CD14-positive monocyte (primary cell): ENCODE results near the gene ANXA1. TPM values are rescaled to one million over a fixed set of nuclear protein-coding genes. Genes with fewer than 3 reads are reported as not detected.

ENCODE experiments used
- DNase-seq, 3 donors: peaks; one replicate each; pipeline ENCODE4 v3.0.0-alpha.2; 2011 to 2022
- H2AFZ ChIP-seq: 2 replicates; pipeline ENCODE4 v1.6.0; 2012; ENCODE audit warnings: mild to moderate bottlenecking, low read depth, low read length, inconsistent platforms; ENCODE audit not compliant: insufficient read depth, poor library complexity, severe bottlenecking
- H3K27ac ChIP-seq, 2 donors: 1 replicate in 1 of 2; 2 replicates in 1 of 2; pipeline ENCODE4 v1.5.1; 2012 to 2013; ENCODE audit warnings: low read length in 2 of 2, control low read depth in 1 of 2, inconsistent platforms in 1 of 2, low read depth in 1 of 2, mild to moderate bottlenecking in 1 of 2
- H3K27me3 ChIP-seq, 2 donors: one replicate each; pipeline versions ENCODE4 v1.6.0 to v1.6.1; 2011 to 2013; ENCODE audit warnings: low read length in 2 of 2; ENCODE audit not compliant: control insufficient read depth in 2 of 2, insufficient read depth in 2 of 2
- H3K36me3 ChIP-seq, 2 donors: replicated peaks in 1 of 2; 1 replicate in 1 of 2; 2 replicates in 1 of 2; pipeline versions ENCODE4 v1.5.1 to v1.6.1; 2012 to 2013; ENCODE audit warnings: low read length in 2 of 2, control low read depth in 1 of 2, inconsistent platforms in 1 of 2, mild to moderate bottlenecking in 1 of 2; ENCODE audit not compliant: insufficient read depth in 2 of 2, control insufficient read depth in 1 of 2
- H3K4me1 ChIP-seq, 2 donors: 1 replicate in 1 of 2; 2 replicates in 1 of 2; pipeline versions ENCODE4 v1.5.1 to v1.6.1; 2012 to 2013; ENCODE audit warnings: low read length in 2 of 2, control low read depth in 1 of 2, inconsistent platforms in 1 of 2, mild to moderate bottlenecking in 1 of 2, moderate library complexity in 1 of 2; ENCODE audit not compliant: insufficient read depth in 2 of 2, control insufficient read depth in 1 of 2
- H3K4me2 ChIP-seq: replicated peaks from 2 replicates; pipeline ENCODE3; 2012; ENCODE audit warnings: low read length, moderate library complexity, mild to moderate bottlenecking; ENCODE audit not compliant: poor library complexity, severe bottlenecking; ENCODE audit errors: extremely low read depth
- H3K4me3 ChIP-seq, 3 experiments: fragments of 200-600 bp in 1 of 3; sonication (generic) in 1 of 3; replicated peaks in 1 of 3; 1 replicate in 2 of 3; 2 replicates in 1 of 3; pipeline ENCODE4 v1.5.1; 2011 to 2013; ENCODE audit warnings: low read length in 3 of 3, mild to moderate bottlenecking in 3 of 3, control low read depth in 2 of 3, low read depth in 2 of 3, inconsistent platforms in 1 of 3, moderate library complexity in 1 of 3
- H3K79me2 ChIP-seq: 2 replicates; pipeline ENCODE4 v1.6.0; 2012; ENCODE audit warnings: mild to moderate bottlenecking, control low read depth, inconsistent platforms, low read length, moderate library complexity; ENCODE audit not compliant: insufficient read depth
- H3K9ac ChIP-seq: 2 replicates; pipeline ENCODE4 v1.6.0; 2017; ENCODE audit warnings: low read length, mild to moderate bottlenecking; ENCODE audit not compliant: insufficient read depth, poor library complexity, severe bottlenecking
- H3K9me3 ChIP-seq, 2 donors: replicated peaks in 1 of 2; 1 replicate in 1 of 2; 2 replicates in 1 of 2; pipeline versions ENCODE4 v1.5.1 to v1.6.1; 2012 to 2013; ENCODE audit warnings: low read length in 2 of 2, control low read depth in 1 of 2; ENCODE audit not compliant: control insufficient read depth in 1 of 2, insufficient read depth in 1 of 2
- H4K20me1 ChIP-seq: 2 replicates; pipeline ENCODE4 v1.6.0; 2012; ENCODE audit warnings: mild to moderate bottlenecking, low read length, control low read depth, moderate library complexity; ENCODE audit not compliant: insufficient read depth
- H3K27ac Mint-ChIP-seq, 7 donors: one replicate each; pipeline ENCODE4 v1.8.0; 2020; ENCODE audit warnings: mild to moderate bottlenecking in 7 of 7, mixed read lengths in 7 of 7, moderate library complexity in 6 of 7, inconsistent platforms in 2 of 7
- H3K27me3 Mint-ChIP-seq, 3 donors: one replicate each; pipeline ENCODE4 v1.8.0; 2021 to 2022; ENCODE audit warnings: low read depth in 3 of 3, mild to moderate bottlenecking in 3 of 3, mixed read lengths in 3 of 3, moderate library complexity in 3 of 3, inconsistent platforms in 1 of 3
- H3K36me3 Mint-ChIP-seq, 2 donors: one replicate each; pipeline ENCODE4 v1.8.0; 2020; ENCODE audit warnings: mixed read lengths in 2 of 2, inconsistent platforms in 1 of 2, mild to moderate bottlenecking in 1 of 2
- H3K4me1 Mint-ChIP-seq: one replicate; pipeline ENCODE4 v1.8.0; 2020; ENCODE audit warnings: mild to moderate bottlenecking, mixed read lengths
- H3K4me3 Mint-ChIP-seq, 2 donors: one replicate each; pipeline ENCODE4 v1.8.0; 2020; ENCODE audit warnings: mild to moderate bottlenecking in 2 of 2, mixed read lengths in 2 of 2, moderate library complexity in 1 of 2
- H3K9me3 Mint-ChIP-seq, 7 donors: one replicate each; pipeline ENCODE4 v1.8.0; 2020 to 2022; ENCODE audit warnings: mixed read lengths in 7 of 7, mild to moderate bottlenecking in 6 of 7, moderate library complexity in 6 of 7, inconsistent platforms in 2 of 7
- CTCF ChIP-seq: fragments of 200-600 bp; IDR thresholded peaks from one replicate; pipeline ENCODE4 v1.8.0; 2022; ENCODE audit warnings: antibody characterized with exemption, mild to moderate bottlenecking
- WGBS: methylation state at CpG from one replicate; pipeline ENCODE4 v1.1.5; 2013; ENCODE audit warnings: missing lambda C conversion rate; ENCODE audit not compliant: insufficient coverage; 5-methylcytosine and 5-hydroxymethylcytosine counted together
- intact Hi-C, 2 donors: fragments of 100-400 bp; cut with micrococcal nuclease; formaldehyde crosslinking; loops; one replicate each; pipeline versions ENCODE4 v1.15.0 to v1.15.1; 2023
- polyA plus RNA-seq, 3 donors: library from polyadenylated mRNA; depleted of rRNA in 1 of 3; unstranded in 2 of 3; stranded (reverse) in 1 of 3; fragments of 300-500 nt in 2 of 3; fragments of >200 nt in 1 of 3; fragmentation: Illumina TruSeq in 2 of 3; gene quantifications; 1 replicate in 2 of 3; 2 replicates in 1 of 3; pipeline ENCODE4 v1.2.3, GENCODE V29; 2012 to 2021

Gene ANXA1
- polyA plus RNA-seq, 3 donors, result 992 to 1,546 (median 1,157) TPM

- intact Hi-C loops, result loop anchor here (2.0 to 5.0 kb wide), 2 partner anchors 16 to 39 kb away; no protein-coding TSS in a partner anchor
- peak overlapping the region; percentile 82 for H3K4me2 ChIP-seq
- H3K9ac ChIP-seq, result peak overlapping the region; percentile 70
- no peak for TF ChIP-seq CTCF
- peak overlapping the region; percentile 81 to 99 (median 89) for H3K4me3 ChIP-seq
- no peaks in the 10 kb centered on the region for H3K9me3 ChIP-seq
- peaks cover 27 to 40% of the 10 kb centered on the region in 2 donors for H3K4me1 ChIP-seq
- H3K79me2 ChIP-seq, result no peaks in the 10 kb centered on the region
- DNase-seq, result peak in 1 of 3 donors; percentile 14
- Mint-ChIP-seq H3K4me3 (peak overlapping the region; percentile 89 to 94), H3K36me3 (no peaks in the 10 kb centered on the region), H3K9me3 (no peaks in the 10 kb centered on the region), H3K4me1 (peaks cover 33% of the 10 kb centered on the region), H3K27me3 (peaks cover 0 to 3% (median 0%) of the 10 kb centered on the region in 3 donors), H3K27ac (peak overlapping the region; percentile 95 to 98 (median 95))
- WGBS, result no CpG with 5 or more reads among the region's 3 CpGs
- peak overlapping the region in 1 of 2 donors; percentile 94 for H3K27ac ChIP-seq
- no peaks in the 10 kb centered on the region for H3K27me3 ChIP-seq
- H3K36me3 ChIP-seq, result no peaks in the 10 kb centered on the region
- peak overlapping the region; percentile 70 for H2AFZ ChIP-seq
- no peaks in the 10 kb centered on the region for H4K20me1 ChIP-seq
These were observed 18.5 kb upstream of the ANXA1 start for GRCh38 chr9:73133022-73133651.

GRCh38 chr9:73133921-73134407 is 17.7 kb upstream of the ANXA1 start:
- intact Hi-C loops, result loop anchor here (2.0 to 5.0 kb wide), 2 partner anchors 15 to 38 kb away; no protein-coding TSS in a partner anchor
- TF ChIP-seq CTCF, result no peak

More at GRCh38 chr9:73133921-73134407, 17.7 kb upstream of the ANXA1 start:
- no peaks in the 10 kb centered on the region for H3K36me3 Mint-ChIP-seq
- H3K9me3 Mint-ChIP-seq, result no peaks in the 10 kb centered on the region
- H3K36me3 ChIP-seq, result no peaks in the 10 kb centered on the region
- peaks cover 0 to 3% (median 0%) of the 10 kb centered on the region in 3 donors for H3K27me3 Mint-ChIP-seq
- 78% methylated on average over 1 of the region's 2 CpGs for WGBS
- no peaks in the 10 kb centered on the region for H3K27me3 ChIP-seq
- no peaks in the 10 kb centered on the region for H4K20me1 ChIP-seq
- DNase-seq, result no peak
- no peak overlapping the region for H2AFZ ChIP-seq
- H3K9ac ChIP-seq, result no peak overlapping the region
- no peak overlapping the region for H3K4me2 ChIP-seq
- no peaks in the 10 kb centered on the region for H3K79me2 ChIP-seq
- peak overlapping the region in 1 of 7 donors; percentile 11 for H3K27ac Mint-ChIP-seq
- no peaks in the 10 kb centered on the region for H3K9me3 ChIP-seq
- no peak overlapping the region for H3K4me3 Mint-ChIP-seq
- no peak overlapping the region for H3K27ac ChIP-seq
- H3K4me1 Mint-ChIP-seq, result peaks cover 42% of the 10 kb centered on the region
- peaks cover 33 to 48% of the 10 kb centered on the region in 2 donors for H3K4me1 ChIP-seq
- H3K4me3 ChIP-seq, result no peak overlapping the region
